ENCODE measurements around the gene IAPP.
"Not testable (repeated sequence)": the region's sequence is repeated elsewhere in the genome, so short reads cannot be mapped to it uniquely, and the experiment has no call there.

The IAPP gene

DNA sequence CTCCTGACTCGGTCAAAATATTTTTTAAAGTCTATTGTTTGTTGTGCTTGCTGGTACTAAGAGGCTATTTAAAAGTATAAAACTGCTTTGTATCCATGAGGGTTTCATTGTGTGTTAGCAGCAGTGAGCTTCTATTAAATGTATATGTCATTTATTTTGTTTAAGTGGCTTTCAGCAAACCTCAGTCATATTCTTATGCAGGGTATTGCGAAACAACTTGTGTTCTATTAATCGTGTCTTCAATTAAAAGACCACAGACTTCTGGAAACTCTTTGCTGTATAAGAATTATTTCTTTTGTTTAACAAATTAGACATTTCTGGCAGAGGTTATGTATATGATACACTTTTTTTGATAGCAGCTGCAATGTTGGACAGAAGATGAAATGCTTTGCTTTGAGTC is 6.5 kb downstream of the IAPP start:
- TF ChIP-seq, protein P1, sequence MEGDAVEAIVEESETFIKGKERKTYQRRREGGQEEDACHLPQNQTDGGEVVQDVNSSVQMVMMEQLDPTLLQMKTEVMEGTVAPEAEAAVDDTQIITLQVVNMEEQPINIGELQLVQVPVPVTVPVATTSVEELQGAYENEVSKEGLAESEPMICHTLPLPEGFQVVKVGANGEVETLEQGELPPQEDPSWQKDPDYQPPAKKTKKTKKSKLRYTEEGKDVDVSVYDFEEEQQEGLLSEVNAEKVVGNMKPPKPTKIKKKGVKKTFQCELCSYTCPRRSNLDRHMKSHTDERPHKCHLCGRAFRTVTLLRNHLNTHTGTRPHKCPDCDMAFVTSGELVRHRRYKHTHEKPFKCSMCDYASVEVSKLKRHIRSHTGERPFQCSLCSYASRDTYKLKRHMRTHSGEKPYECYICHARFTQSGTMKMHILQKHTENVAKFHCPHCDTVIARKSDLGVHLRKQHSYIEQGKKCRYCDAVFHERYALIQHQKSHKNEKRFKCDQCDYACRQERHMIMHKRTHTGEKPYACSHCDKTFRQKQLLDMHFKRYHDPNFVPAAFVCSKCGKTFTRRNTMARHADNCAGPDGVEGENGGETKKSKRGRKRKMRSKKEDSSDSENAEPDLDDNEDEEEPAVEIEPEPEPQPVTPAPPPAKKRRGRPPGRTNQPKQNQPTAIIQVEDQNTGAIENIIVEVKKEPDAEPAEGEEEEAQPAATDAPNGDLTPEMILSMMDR (IDR thresholded peaks at IDR 0.05; ENCODE audit: borderline replicate concordance, insufficient read depth, low read depth, low read length), result no peak
- H3K4me3 ChIP-seq (ENCODE audit: low read depth, low read length), result no peak overlapping the region

DNA sequence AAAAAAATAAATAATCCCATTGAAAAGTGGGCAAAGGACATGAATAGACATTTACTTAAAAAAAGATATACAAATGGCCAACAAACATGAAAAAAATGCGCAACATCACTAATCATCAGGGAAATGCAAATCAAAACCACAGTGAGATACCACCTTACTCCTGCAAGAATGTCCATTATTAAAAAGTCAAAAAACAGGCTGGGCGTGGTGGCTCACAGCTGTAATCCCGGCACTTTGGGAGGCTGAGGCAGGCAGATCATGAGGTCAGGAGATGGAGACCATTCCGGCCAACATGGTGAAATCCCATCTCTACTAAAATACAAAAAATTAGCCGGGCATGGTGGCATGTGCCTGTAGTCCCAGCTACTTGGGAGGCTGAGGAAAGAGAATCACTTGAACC is 8.6 kb downstream of the IAPP start:
- H3K4me3 ChIP-seq (ENCODE audit: low read depth, low read length), result not testable (repeated sequence)

DNA sequence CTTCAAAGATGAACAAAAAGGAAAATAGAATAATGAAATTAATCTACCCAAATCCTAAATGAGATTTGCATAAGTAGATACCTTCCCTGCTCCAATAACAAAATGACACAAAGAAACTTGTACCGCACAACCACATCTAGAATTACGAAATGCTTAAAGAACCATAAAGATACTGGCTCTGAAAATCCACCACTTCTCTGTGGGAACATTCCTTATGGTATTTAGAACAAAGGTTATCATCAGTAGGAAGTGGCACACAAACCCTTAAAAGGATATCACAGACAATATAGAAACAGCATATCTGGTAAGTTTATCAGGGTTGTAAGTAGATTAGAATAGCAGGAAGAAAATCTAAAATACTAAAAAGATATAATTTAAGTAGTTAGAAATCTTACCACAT is 11.6 kb downstream of the IAPP start:
- H3K4me3 ChIP-seq (ENCODE audit: low read depth, low read length), result no peak overlapping the region
- TF ChIP-seq, protein P1 (IDR thresholded peaks at IDR 0.05; ENCODE audit: borderline replicate concordance, insufficient read depth, low read depth, low read length), result no peak

DNA sequence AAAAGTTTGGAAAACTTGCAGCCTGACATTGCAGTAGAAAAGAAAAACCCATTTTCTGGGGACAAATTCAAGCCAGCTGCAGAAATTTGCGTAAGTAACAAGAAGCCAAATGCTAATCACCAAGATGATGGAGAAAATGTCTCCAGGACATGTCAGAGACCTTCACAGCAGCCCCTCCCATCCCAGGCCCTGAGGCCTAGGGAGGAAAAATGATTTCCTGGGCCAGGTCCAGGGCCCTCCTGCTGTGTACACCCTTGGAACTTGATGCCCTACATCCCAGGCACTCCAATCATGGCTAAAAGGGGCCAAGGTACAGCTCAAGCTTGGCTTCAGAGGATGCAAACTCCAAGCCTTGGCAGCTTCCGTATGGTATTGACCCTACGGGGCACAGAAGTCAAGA is 14.5 kb downstream of the IAPP start:
- TF ChIP-seq, protein P1 (IDR thresholded peaks at IDR 0.05; ENCODE audit: borderline replicate concordance, insufficient read depth, low read depth, low read length), result no peak
- no peak overlapping the region for H3K4me3 ChIP-seq (ENCODE audit: low read depth, low read length)

DNA sequence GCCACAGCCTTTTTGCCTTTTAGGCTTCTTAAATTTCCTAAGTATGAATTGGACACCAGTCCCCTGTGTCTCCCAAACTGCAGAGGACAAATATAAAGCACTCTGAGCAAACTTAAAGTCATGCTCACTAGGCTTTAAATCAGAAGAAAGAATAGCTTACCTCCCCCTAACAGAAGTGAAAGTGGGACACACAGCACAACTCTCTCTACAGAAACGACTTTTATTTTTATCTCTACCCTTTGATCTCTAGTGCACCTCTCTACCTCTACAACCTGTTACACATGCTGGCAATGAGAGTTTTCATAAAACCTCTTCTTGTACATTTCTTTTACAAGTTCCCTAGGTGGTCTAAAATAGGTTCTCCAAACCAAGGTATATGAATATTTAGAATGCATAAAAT is 19.7 kb downstream of the IAPP start:
- TF ChIP-seq, protein P1 (IDR thresholded peaks at IDR 0.05; ENCODE audit: borderline replicate concordance, insufficient read depth, low read depth, low read length), result no peak
- no peak overlapping the region for H3K4me3 ChIP-seq (ENCODE audit: low read depth, low read length)

DNA sequence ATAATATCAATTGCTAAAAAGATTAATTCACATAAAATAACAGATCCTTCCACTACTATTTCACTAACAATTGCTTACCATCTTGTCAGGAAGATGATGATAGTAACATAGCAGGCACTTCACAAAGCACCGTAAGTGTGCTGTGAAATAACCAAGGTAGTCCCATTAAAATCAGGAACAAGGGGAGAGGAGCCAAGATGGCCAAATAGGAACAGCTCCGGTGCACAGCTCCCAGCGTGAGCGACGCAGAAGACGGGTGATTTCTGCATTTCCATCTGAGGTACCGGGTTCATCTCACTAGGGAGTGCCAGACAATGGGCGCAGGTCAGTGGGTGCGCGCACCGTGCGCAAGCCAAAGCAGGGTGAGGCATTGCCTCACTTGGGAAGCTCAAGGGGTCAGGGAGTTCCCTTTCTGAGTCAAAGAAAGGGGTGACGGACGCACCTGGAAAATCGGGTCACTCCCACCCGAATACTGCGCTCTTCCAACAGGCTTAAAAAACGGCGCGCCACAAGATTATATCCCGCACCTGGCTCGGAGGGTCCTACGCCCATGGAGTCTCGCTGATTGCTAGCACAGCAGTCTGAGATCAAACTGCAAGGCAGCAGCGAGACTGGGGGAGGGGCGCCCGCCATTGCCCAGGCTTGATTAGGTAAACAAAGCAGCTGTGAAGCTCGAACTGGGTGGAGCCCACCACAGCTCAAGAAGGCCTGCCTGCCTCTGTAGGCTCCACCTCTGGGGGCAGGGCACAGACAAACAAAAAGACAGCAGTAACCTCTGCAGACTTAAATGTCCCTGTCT is 22.3 kb downstream of the IAPP start:
- H3K4me3 ChIP-seq (ENCODE audit: low read depth, low read length), result not testable (repeated sequence)

DNA sequence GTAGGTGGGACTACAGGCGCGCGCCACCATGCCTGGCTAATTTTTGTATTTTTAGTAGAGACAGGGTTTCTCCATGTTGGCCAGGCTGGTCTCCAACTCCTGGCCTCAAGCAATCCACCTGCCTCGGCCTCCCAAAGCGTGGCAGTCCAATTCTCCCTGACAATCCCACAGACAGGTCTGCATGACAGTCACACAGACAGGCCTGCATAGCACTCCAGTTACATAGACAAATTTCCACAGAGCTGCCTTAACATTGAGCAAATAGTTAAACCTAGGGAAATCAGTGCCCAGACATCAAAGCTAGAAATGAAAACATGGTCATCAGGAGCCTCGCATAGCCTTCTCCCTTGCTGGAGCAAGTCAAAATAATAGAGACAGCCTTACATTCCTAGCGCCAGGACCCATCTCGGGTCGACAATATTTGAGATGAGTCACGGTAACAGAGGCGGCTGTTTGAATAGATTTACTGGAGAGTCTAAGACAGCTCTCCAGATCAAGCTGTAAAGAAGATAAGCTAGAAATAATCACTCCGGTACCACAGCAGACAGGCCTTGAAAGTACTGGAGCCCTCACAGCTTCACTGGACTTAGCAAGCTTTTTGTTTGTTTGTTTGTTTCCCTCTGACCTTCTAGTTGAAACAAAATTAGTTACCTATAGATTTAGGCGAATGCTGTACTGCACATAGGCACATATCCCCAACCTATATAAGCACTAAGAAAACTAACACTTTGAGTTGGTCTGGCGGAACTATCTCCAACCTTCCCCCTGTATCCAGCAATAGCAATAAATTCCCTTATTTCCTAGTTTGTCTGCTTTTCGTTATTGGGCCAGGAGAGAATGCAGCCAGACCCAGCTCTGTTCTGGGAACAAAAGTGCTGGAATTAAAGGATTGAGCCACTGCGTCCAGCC is 40.9 kb downstream of the IAPP start:
- TF ChIP-seq, protein P1 (IDR thresholded peaks at IDR 0.05; ENCODE audit: borderline replicate concordance, insufficient read depth, low read depth, low read length), result no peak
- no peak overlapping the region for H3K4me3 ChIP-seq (ENCODE audit: low read depth, low read length)

All from GM12875 (cell line).